HG03571 (cell line): ENCODE measurements around the gene RGS7.

Experiments
- ATAC-seq: cut with Tn5 transposase; IDR thresholded peaks from one replicate; pipeline ENCODE4 v1.9.1; 2021; ENCODE audit not compliant: unreplicated experiment

Gene RGS7

DNA sequence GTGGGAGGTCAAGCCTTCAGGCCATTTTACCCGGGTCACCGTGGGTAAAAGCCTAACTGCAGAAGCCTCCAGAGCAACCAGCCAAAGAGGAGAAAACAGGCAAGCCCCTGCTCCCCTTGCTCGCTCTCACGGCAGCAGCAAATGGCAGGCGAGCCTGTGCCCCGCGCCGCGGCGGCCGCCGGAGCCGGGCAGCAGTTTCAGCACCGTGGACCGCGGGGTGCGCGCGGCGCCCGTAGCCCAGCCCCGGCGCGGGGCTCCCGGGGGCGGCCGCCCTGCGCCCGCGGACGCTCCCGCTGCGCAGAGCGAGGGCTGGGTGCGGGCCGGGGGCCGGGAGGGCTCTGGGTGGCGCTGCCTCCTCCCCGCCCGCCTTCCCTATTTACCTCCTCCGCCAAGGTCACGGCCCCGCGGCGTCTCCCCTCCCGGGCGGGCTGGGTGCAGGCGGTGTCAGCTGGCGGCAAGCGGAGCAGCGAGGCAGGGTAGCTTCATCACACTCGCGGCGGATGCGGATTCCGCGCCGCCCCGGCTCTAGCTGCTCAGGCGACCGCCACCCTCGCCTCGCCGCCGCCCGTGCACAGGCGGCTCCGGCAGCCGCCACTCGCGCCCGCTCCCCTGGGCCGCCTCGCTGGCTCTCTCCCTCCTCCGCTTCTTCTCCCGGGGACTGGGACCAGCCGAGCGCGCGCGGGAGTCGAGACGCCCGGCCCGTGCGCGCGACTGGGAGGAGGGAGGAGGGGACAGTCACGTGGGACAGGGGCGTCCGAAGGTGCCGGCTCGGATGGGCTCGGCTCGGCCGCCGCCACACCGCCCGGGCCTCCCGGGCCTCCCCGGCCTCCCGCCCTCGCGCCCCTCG, at the start of gene RGS7:
Gene RGS7 (minus strand): TSS at position 687 of the 847 bp plus-strand sequence.
- peak; percentile 58 for ATAC-seq

DNA sequence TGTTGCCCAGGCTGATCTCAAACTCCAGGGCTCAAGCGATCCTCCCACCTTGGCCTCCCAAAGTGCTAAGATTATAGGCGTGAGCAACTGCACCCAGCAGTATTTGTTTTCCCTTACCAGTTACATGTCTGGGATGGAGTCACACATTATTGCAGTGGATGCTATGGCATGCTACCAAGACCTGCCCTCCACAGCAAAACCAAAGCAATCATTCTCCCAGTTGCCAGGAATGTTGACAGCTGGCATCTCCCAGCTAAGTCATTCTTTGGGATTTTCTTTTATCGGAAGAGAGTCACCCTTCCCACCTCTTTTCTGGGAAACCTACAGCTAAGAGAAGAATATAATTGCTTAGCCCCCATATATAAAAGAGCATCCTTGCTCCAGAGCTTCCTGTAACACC, 49.4 kb upstream of the RGS7 start:
- no peak for ATAC-seq

DNA sequence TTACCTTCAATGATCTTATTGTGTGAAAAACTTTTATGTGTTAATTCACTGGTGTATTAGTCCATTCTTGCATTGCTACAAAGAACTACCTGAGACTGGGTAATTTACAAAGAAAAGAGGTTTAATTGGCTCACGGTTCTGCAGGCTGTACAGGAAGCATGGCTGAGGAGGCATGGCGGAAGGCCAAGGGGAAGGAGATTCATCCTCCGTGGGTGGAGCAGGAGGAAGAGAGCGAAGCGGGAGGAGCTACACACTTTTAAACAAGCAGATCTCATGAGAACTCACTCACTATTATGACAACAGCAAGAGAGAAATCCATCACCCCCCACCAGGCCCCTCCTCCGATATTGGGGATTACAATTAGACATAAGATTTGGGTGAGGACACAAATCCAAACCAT, 44.2 kb upstream of the RGS7 start:
- no peak for ATAC-seq

DNA sequence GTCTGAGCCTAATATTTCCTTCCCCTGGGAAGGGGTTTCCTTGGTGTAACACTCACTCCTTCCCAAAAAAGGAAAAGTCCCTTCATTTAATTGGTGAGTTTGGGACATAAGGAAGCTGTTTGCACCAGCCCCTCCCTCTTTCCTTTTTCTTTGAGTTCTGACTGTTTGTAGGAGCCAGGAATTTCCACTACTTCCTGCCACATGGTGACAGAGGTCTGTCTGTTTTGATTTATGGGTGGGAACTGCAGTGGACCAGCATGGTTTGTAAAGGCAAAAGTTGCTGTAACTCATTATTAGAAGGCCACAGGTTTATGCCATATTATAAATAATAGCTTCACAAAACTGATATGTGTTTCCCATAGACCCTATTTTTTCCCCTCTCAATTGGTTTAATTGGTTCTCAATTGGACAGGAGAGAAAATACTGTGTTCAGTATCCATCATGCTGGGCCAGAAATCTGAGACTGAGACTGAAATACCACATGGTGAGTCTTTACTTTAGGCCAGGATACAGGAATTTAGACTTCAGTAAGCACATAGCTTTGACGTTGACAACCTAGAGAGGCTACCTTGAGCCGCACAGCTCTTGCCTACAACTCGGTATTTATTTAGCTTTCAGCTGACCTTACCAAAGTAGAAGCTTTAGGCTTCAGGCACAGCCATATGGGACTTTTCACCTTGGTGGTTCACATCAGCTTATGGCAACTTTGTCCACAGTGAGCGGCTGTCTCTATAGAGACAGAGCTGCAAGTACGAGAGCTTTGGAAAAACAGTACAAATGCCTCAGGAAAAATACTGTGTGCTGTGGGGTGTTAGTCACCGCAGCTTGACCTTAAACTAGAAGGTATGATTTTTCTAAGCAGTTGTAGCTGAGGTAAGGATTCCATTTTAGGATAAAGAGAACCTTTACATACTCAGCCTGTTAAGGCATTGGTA, 40.0 kb upstream of the RGS7 start:
- no peak for ATAC-seq

DNA sequence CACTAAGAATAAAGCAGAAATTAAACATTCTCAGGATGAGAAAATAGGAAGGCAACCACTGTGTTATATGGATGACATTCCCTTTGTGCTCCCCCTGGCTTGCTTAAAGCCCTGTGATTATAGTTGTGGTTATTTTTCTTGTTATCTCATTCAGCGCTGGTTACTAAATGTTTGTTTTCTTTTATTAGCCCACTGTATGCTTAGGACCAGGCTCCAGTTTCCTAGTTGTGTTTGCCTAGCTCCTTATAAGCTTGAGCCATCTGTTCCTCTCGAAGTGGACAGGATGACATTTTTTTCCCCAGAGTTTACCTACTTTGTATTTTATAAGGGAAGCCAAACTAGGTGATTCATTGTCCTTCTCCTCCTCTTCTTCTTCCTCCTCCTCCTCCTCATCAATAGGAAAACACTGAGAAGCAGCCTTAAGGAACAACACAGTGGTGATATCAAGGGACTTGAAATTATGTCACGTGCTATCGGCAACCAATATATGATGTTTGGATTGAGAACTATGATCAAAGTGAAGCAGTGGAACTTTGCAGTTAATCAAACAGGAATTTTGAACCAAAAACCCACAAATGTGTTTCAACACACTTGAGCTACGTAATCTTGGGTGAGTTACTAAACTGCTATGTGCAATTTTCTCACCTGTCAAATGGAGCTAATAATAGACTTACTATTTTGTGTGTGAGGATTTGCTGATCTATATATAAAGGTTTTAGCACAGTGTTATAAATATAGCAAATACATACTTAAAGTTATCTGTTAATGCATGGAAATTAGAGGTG, 35.1 kb upstream of the RGS7 start:
- ATAC-seq, result no peak

DNA sequence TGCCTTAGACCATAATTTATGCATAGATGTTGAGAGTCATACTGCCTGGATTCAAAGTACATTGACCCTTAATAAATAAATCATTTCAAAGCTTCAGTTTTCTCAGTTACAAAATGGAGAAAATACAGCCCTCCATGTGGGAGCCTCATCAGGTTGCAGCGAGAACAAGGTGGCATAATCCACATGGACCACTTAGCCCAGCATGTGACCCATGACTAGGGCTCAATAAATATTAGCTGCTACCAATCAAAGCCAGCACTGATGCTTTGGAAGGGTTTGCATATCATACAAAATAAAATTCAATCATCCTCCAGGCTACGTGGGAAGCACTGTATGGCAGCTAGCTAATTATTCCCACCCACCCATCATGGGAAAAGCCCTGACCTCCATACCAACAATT, 33.5 kb upstream of the RGS7 start:
- no peak for ATAC-seq

DNA sequence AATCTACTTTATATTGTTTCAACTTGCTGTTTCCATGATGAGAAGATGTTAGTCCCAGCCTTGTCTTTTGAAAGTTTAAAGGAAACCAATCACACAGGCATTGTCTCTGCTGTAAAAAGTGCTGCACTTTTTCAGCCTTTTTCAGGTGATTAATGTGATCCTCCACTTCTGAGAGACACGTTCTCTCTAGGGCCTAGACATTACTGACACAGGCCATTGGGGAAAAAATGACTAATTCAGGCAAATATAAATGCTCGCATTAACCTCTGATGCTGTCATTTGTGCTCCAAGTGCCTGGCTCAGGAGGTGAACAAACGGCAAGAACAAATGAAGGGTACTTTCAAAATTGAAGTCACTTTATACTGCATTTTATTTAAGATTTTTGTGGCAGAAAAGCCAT, 32.4 kb upstream of the RGS7 start:
- no peak for ATAC-seq

DNA sequence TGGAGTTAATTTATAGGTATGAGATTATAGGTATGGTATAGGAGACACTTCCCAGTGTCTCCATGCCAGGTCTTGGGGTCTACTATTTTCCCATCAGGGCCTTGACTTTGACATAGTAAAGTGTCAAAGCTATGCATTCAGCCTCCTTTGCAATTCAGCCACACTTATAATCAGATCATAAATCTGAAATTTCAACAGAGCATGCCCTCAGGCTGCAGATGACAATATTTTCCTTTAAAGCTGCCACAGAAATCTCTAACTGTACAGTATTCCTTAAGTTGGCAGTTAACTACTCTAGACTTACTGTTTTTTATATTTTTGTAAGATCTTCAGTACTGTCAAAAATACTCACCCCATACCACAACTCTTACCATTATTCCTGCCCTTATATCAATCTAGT, 30.2 kb upstream of the RGS7 start:
- no peak for ATAC-seq

DNA sequence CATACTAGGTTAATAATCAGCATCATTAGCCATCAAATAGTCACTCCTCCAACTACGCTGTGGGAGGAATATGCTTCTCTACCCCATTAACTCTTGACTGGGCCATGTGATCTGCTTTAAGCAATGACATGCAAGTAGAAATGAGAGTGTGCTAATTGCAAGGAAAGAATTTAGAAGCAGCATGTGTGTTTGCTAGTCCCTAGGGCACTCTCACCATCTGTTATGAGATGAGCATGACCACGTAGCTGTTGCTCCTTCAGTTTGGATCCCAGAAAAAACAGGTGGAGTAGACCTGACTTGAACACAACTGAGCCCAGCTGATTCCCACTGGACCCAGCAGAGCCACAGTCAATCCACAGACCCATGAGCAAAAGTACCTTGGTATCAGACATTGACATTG, 19.7 kb upstream of the RGS7 start:
- no peak for ATAC-seq

DNA sequence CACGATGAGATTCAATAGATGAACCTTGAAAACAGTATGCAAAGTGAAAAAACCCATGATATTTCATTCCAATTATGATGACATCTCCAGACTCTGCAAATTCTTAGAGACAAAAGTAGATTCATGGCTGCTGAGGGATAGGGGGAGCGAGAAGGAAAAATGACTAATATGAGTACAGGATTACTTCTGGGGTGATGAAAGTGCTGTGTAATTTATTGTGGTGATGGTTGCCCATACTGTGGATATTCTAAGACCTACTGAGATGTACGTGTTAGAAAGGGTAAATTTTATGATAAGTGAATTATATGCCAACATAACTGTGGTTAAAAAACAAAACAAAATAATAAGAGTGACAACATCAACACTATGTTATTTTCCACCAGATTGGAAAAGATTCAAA, 18.9 kb upstream of the RGS7 start:
- ATAC-seq, result no peak

DNA sequence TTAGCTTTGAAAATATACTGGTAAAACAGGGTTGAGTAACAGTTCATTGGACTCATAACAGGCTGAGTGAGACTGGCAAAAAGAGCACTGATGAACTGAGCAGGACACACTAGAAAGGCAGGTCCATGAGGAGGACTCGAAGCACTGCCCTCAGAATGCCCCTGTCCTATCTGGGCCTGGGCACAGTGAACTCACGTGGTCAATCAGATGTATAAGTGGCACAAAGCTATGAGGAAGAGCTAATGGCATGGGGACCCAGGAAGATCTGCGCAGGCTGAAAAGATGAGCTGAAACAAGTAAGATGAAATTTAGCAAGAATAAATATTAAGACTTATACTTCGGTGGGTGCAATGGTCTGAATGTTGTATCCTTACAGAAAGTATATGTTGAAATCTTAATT, 9.2 kb upstream of the RGS7 start:
- ATAC-seq, result no peak

DNA sequence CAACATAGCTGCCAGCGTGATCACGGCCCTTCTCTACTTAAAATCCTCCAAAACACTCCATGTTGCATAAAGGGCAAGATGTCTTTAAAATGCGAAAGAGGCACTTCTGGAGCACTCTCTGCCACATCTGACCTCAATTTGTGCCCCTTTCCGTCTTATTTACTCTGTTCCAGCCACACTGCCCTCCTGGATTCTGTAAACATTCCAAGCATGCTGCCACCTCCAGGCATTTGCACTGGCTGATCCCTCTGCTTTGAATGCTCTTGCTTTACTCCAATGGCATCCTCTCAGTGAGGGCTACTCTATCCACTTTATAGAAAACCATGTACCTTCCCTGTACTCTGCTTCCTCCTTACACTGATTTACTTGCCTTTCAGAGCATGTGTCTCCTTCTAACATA, 5.3 kb upstream of the RGS7 start:
- no peak for ATAC-seq

DNA sequence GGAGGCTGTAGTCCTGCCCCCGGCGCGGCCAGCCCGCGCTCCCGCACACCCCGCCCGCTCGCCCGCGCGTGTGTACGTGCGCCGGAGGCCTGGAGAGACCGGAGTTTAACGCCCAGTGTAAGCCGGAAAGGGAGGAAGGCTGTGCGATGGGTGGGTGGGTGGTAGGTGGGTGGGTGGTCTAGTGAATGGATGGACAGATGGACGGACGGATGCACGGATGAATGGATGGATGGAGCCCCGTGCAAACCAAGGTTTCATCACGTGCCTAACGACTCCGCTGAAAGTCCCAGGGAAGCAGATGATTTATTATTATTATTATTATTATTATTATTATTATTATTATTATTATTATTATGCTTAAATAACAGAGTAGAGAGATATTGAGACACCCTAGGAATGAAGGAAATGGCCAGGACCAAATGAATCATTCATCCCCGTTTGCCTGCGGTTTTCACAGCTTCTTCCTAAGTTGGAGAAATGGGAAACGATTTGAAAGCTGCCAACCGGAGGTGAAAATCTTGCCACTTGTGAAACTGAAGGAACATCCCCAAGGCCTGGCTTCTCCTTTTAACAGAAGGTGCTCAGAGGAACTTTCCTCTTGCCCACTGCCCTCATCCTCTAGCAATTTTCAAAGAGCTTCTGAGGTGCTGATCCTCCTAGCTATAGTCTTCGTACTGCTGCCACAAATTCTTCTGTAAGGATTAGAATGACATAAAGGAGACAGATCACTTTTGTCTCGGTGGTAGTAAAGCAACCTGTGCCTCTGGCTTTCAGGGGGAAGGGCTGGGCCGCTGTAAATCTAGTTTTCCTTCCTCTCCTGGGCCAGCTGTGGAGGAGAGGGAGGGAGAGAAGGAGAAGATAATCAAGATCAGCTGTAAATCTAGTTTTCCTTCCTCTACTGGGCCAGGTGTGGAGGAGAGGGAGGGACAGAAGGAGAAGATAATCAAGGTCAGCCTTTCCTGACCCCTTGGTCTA, 648 bp upstream of the RGS7 start:
- ATAC-seq, result no peak

DNA sequence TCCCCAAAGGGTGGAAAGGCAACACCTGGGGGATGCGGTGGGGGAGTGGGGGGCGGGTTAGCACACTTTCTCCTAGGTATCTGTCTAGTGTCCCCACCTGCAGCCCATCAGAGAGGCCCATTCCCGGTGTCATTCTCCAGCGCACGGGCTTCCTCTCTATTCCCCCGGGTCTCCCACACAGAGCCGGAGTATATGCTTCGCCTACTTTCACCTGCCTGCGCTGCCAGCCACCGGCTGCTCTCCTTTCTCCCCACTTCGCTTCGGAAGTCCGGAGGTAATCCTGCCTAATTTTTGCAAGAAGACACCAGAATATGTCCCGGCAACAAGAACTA, 852 bp downstream of the RGS7 start:
- ATAC-seq, result no peak

DNA sequence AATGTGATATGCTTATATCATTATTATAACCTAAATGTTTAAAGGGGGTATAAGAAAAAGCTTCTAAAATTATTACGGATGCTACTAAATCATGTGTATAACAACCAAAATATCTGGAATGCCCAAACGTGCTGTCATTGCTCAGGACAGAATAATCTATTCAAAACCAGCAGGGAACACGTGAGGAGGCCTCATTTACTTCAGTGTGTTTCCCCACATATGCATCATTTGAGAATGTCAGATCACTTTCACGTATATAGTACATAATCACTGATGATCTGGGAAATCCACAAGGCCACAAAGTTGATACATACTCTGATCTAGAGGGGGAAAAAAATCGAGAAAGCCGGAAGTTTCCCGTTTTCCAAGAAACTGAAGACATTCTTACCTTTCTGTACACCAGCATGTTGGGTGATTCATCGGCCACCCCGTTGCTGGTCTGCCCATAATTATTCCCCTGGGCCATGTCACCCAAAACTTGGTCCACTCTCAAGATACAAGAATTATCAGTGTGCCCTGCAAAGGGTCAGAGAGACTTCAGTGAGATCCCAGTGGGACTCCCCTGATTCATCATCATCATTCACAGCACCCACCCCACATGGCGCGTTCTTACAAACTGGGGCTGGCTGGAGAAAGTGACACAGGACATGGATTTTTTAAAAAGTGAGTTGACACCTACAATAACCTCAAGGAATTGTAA, 1.5 kb downstream of the RGS7 start:
- no peak for ATAC-seq

DNA sequence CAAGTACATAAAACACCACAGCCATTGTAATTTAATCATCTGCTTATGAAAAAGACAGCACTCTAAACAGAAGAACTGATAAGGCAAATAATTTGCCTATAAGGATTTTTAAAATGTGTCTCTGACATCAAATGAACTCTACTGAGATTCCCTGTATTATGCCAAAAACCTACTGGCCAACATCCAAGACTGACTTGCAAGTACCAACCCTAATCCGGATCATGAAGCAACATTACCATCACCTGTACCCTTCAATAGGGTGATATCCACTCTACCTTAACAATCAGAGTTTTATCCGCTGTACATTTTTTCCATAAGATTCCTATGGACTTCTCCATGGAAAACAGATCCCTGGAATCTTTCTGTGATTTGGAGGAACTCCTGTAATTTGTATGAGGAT, 4.6 kb downstream of the RGS7 start:
- no peak for ATAC-seq

DNA sequence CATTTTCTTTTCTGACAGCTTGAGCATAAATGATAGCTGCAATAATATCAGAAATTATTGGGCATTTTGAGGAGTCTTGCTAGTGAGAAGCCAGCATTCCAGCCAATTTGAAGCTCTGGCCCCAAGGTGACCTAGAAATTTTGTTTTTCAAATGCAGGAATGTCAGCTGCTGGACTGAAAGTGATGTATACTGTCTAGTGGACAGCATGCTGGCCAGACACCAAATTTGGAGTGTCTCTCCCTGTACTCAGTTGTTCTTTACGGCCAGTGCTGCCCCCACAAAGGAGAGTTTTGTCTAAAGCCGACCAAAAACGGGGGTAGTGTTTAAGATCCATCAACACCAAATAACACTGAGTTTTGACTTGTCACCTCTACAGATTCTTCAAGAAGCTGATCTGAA, 5.2 kb downstream of the RGS7 start:
- no peak for ATAC-seq

DNA sequence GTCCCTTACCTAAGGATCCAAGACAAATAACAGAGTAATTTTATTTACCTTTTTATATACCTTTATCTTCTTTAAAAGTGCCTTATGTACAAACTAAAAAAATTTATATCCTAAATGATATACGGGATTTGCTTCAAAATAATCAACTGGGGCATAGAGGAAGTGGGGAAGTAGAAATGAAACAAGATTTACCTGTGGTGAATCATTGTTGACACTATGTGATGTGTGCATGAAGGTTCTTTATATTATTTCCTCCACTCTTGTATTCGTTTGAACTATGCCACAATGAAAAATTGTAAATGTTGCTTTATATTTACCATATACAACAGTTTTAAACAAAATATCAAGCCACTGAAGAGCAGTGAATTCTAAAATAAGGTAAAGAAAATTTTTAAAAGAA, 13.0 kb downstream of the RGS7 start:
- no peak for ATAC-seq

DNA sequence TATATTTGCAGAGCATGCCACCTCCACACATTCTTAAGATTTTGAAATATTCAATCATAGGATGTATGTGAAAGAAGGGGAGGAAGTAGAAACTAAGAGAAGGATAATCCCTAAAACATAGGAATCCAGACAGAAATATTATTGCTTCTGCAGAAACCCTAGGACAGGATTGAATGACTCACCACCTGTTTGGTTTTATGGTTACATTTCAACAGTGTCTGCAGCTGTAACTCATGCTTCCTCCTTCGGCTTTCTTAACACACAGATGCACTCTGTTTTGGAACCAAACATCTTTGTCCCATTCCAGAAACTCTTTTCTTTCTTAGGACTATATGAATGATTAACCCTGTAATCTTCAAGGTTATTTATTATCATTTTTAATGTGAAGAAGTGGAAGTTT, 20.7 kb downstream of the RGS7 start:
- no peak for ATAC-seq

DNA sequence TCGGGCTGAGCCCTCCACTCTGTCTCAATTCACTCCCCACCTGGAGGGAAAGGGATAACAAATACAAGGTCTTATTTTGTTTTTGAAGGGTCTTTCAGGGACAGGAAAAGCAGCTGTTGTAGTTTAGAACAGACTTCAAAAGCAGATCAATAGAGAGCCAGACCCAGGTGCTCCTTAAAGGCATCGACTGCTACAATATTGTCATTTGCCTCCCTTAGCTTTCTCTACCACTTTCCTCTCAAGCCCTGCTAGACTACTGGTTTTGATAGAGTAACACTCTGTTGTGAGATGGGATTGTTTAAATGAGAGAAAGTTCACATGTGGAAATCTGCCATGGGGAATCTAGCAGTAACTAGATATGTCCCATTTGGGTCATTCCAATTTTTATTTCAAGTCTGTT, 24.0 kb downstream of the RGS7 start:
- ATAC-seq, result no peak
